Stimulated activated CD4-positive, alpha-beta T cell treated with anti-CD3 and anti-CD28 coated beads, Interleukin-1b, Interleukin-23, amount 100 ng/mL, for 1 hour (primary cell): ENCODE data around the gene CDK4.

Experiments
- DNase-seq, 2 donors: peaks; one replicate each; pipeline ENCODE4 v3.0.0-alpha.2; 2020; ENCODE audit warnings: low read depth in 2 of 2

Gene CDK4

GRCh38 chr12:57712701-57713100 lies 39.4 kb downstream of the CDK4 start:
- DNase-seq, result no peak

GRCh38 chr12:57708296-57708695 lies 43.8 kb downstream of the CDK4 start:
- no peak for DNase-seq

- no peak for DNase-seq
These were observed 44.9 kb downstream of the CDK4 start for GRCh38 chr12:57707250-57707649.

- no peak for DNase-seq
These were observed 51.8 kb downstream of the CDK4 start for GRCh38 chr12:57700317-57700716.

- no peak for DNase-seq
These were observed 53.7 kb downstream of the CDK4 start for GRCh38 chr12:57698414-57698813.
